ENCODE results near the gene EIF4G3. TPM values are rescaled to one million over a fixed set of nuclear protein-coding genes. Genes with fewer than 3 reads are reported as not detected.

Gene EIF4G3
- total and polyA plus RNA-seq, 2 of the 8 experiments (the other 6 are each of a cell fraction or from before 2014, with no cell fraction given) = 47.5 to 66.6 TPM

DNA sequence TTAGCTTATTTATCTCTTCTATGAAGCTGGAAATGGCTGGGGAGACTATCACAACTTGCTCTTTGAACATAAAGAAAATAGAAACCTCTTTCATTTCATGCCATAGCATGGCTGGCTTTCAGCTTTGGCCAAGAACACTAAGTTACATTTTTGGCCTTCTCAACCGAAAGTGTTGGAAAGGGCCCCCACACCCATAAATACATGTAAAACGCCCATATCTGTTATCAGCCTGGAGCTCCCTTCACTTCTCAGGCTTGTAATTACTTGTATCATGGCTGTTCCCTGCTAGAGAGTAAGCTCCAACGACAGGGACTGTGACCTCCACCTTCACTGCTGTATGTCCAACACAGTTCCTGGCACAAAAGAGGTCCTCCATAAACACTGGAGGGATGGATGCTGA lies 12.7 kb upstream of the EIF4G3 start:
- no peaks in the 10 kb centered on the region for H3K9me3 ChIP-seq (ENCODE audit: insufficient read depth in 2 of 2, low read depth in 1 of 2, low read length in 1 of 2)
- 62% methylated on average over 3 of the region's 3 CpGs; no CpG with 5 or more reads in 1 of the 2 experiments for WGBS, 2 experiments (ENCODE audit: extremely low coverage in 1 of 2, insufficient coverage in 1 of 2, insufficient read length in 1 of 2, insufficient replicate concordance in 2 of 2, low coverage in 1 of 2, low lambda C conversion rate in 2 of 2, missing lambda C conversion rate in 1 of 2)
- no peaks in the 10 kb centered on the region for H3K79me2 ChIP-seq (ENCODE audit: control insufficient read depth in 1 of 2, insufficient read depth in 2 of 2, low read length in 2 of 2)
- POLR2A ChIA-PET (ENCODE audit: partially characterized antibody) = interaction anchor here (1.5 to 1.6 kb wide), 2 partner anchors 12 to 15 kb away, joined by 3 to 7 read pairs; no protein-coding TSS in a partner anchor
- H3K4ac ChIP-seq (replicated peaks; ENCODE audit: insufficient read length, low read depth, low read length) = no peak overlapping the region
- FAIRE-seq (no peak), DNase-seq (ENCODE audit: low read depth in 1 of 2, low spot score in 2 of 2) (no peak)
- H3K4me3 ChIP-seq (ENCODE audit: extremely low read depth in 1 of 4, insufficient read depth in 2 of 4, low read depth in 3 of 4, low read length in 4 of 4) = no peak overlapping the region
- no peaks in the 10 kb centered on the region for H3K23me2 ChIP-seq (ENCODE audit: low read depth, low read length)
- no peak overlapping the region for H3K18ac ChIP-seq (ENCODE audit: extremely low read depth, low read length)
- H2BK20ac ChIP-seq (ENCODE audit: low read length) = no peak overlapping the region
- no peaks in the 10 kb centered on the region for H3K79me1 ChIP-seq (ENCODE audit: low read depth, low read length)
- H3K14ac ChIP-seq (ENCODE audit: insufficient read length) = no peak overlapping the region
- H2AFZ ChIP-seq (ENCODE audit: low read length) = no peak overlapping the region
- H3K23ac ChIP-seq (ENCODE audit: insufficient read length) = no peak overlapping the region
- H2AK5ac ChIP-seq (ENCODE audit: low read depth, low read length) = no peak overlapping the region
- no peak overlapping the region for H2BK12ac ChIP-seq (ENCODE audit: low read depth, low read length)
- H3K36me3 ChIP-seq (ENCODE audit: control insufficient read depth in 2 of 4, insufficient read depth in 4 of 4, low read length in 3 of 4) = no peaks in the 10 kb centered on the region
- peaks cover 2 to 3% of the 10 kb centered on the region in 2 experiments for H4K20me1 ChIP-seq (replicated peaks in 1 of 2; ENCODE audit: control insufficient read depth in 1 of 2, insufficient read depth in 2 of 2, low read length in 2 of 2)
- no peak overlapping the region for H3K56ac ChIP-seq (replicated peaks; ENCODE audit: insufficient read length, low read depth, low read length)
- H2BK5ac ChIP-seq (ENCODE audit: low read depth, low read length) = no peak overlapping the region
- no peak overlapping the region for H3K27ac ChIP-seq (ENCODE audit: low read depth, low read length)
- no peak overlapping the region for H2BK120ac ChIP-seq (replicated peaks; ENCODE audit: low read depth, low read length)
- no peak overlapping the region for H4K91ac ChIP-seq (replicated peaks; ENCODE audit: insufficient read length, low read length)
- H4K8ac ChIP-seq (ENCODE audit: extremely low read depth, insufficient read depth, low read length) = no peak overlapping the region
- H4K5ac ChIP-seq (ENCODE audit: insufficient read length, low read depth, low read length) = no peak overlapping the region
- H2BK15ac ChIP-seq (ENCODE audit: low read length) = no peak overlapping the region
- CTCF ChIA-PET (ENCODE audit: partially characterized antibody) = interaction anchor here (2.3 kb wide), 1 partner anchor 11 kb away, joined by 8 read pairs; no protein-coding TSS in a partner anchor
- H3K4me1 ChIP-seq (replicated peaks in 1 of 4; ENCODE audit: control insufficient read depth in 3 of 4, insufficient read depth in 4 of 4, low read length in 3 of 4) = no peaks in the 10 kb centered on the region
- no peak overlapping the region for H3K9ac ChIP-seq (replicated peaks in 1 of 4; ENCODE audit: extremely low read depth in 1 of 4, low read depth in 3 of 4, low read length in 3 of 4)
- peaks cover 56 to 84% (median 79%) of the 10 kb centered on the region in 4 experiments for H3K27me3 ChIP-seq (replicated peaks in 1 of 4; ENCODE audit: control insufficient read depth in 3 of 4, extremely low read depth in 1 of 4, insufficient read depth in 3 of 4, low read length in 3 of 4)
- H3K4me2 ChIP-seq (ENCODE audit: insufficient read depth in 1 of 2, low read depth in 2 of 2, low read length in 2 of 2) = no peak overlapping the region
